Mammary epithelial cell (primary cell): Measurements from ENCODE around the gene CFAP210.

Experiments used
- CTCF ChIP-seq, 2 donors: IDR thresholded peaks in 1 of 2; conservative IDR thresholded peaks in 1 of 2; 2 replicates each; pipeline ENCODE4 v1.5.1; 2011 to 2012; ENCODE audit warnings: inconsistent platforms in 2 of 2, low read length in 2 of 2, mild to moderate bottlenecking in 2 of 2, control low read depth in 1 of 2, low read depth in 1 of 2; ENCODE audit not compliant: insufficient read depth in 1 of 2; ENCODE audit errors: extremely low read depth in 1 of 2
- EZH2 ChIP-seq: IDR thresholded peaks from 2 replicates; pipeline ENCODE4 v1.6.1; 2012; ENCODE audit warnings: low read length, inconsistent platforms, borderline replicate concordance

- TF ChIP-seq CTCF (conservative IDR thresholded peaks at IDR 0.05 in 1 of 2, IDR thresholded peaks at IDR 0.05 in 1 of 2; ENCODE audit: extremely low read depth in 1 of 2, insufficient read depth in 1 of 2, low read depth in 1 of 2, low read length in 2 of 2) (no peak), EZH2 (no peak)
Observed at GRCh38 chr2:169705927-169706326, 11.7 kb upstream of the CFAP210 start.
